Breast epithelium (tissue), 4 donors: Measurements from ENCODE around the gene MRPS23. TPM values are rescaled to one million over a fixed set of nuclear protein-coding genes. Genes with fewer than 3 reads are reported as not detected.

Source experiments
- DNase-seq, 2 donors: peaks; one replicate each; pipeline ENCODE4 v3.0.0-alpha.2; 2019; ENCODE audit warnings: low spot score in 2 of 2
- H3K27ac ChIP-seq, 2 donors: fragments of 200-600 bp; sonication (generic) in 1 of 2; one replicate each; pipeline ENCODE4 v1.5.1; 2016 to 2019; ENCODE audit warnings: mild to moderate bottlenecking in 1 of 2
- H3K27me3 ChIP-seq, 2 donors: fragments of 200-600 bp; sonication (generic) in 1 of 2; one replicate each; pipeline versions ENCODE4 v1.5.1 to v1.6.0; 2017 to 2019; ENCODE audit warnings: control low read depth in 1 of 2, mild to moderate bottlenecking in 1 of 2
- H3K36me3 ChIP-seq: fragments of 200-600 bp; one replicate; pipeline ENCODE4 v1.5.1; 2019
- H3K4me1 ChIP-seq, 2 donors: fragments of 200-600 bp; sonication (generic); one replicate each; pipeline ENCODE4 v1.5.1; 2016 to 2019; ENCODE audit warnings: control low read depth in 1 of 2
- H3K4me3 ChIP-seq, 3 donors: fragments of 200-600 bp; sonication (generic); 1 replicate in 2 of 3; 2 replicates in 1 of 3; pipeline ENCODE4 v1.5.1; 2016 to 2019; ENCODE audit warnings: mild to moderate bottlenecking in 3 of 3, moderate library complexity in 2 of 3
- H3K9me3 ChIP-seq, 2 donors: fragments of 200-600 bp; sonication (generic) in 1 of 2; one replicate each; pipeline ENCODE4 v1.5.1; 2016 to 2019; ENCODE audit warnings: control low read depth in 1 of 2
- CTCF ChIP-seq, 3 donors: fragments of 450-650 bp; IDR thresholded peaks; one replicate each; pipeline ENCODE4 v1.5.1; 2016 to 2017; ENCODE audit warnings: antibody characterized with exemption in 3 of 3, mild to moderate bottlenecking in 3 of 3, moderate library complexity in 3 of 3
- POLR2A ChIP-seq: fragments of 450-650 bp; IDR thresholded peaks from one replicate; pipeline ENCODE4 v1.6.1; 2016; ENCODE audit warnings: antibody characterized with exemption, mild to moderate bottlenecking, moderate library complexity
- POLR2AphosphoS5 ChIP-seq, 3 donors: sonication (generic); formaldehyde crosslinking; IDR thresholded peaks; one replicate each; pipeline ENCODE4 v1.6.1; 2017; ENCODE audit warnings: antibody characterized with exemption in 3 of 3
- intact Hi-C: fragments of 100-400 bp; cut with DNase I; formaldehyde crosslinking; loops from one replicate; pipeline ENCODE4 v1.15.1; 2023; ENCODE audit warnings: low total_unique reads
- total RNA-seq, 3 donors: library from RNA; depleted of rRNA; stranded (reverse); fragments of >200 nt; gene quantifications; one replicate each; pipeline ENCODE4 v1.1.0, GENCODE V29; 2016

MRPS23 gene
- total RNA-seq, 3 donors from 2014 or later: 7.5 to 10.7 (median 8.2) TPM

- Histone ChIP-seq H3K4me3 (no peak overlapping the region), H3K27ac (no peak overlapping the region), H3K27me3 (no peaks in the 10 kb centered on the region), H3K9me3 (no peaks in the 10 kb centered on the region), H3K36me3 (no peaks in the 10 kb centered on the region), H3K4me1 (peaks cover 28 to 30% of the 10 kb centered on the region in 2 donors)
- intact Hi-C loops: no loop called here
- DNase-seq: no peak
- TF ChIP-seq CTCF (IDR thresholded peaks at IDR 0.05) (no peak), POLR2AphosphoS5 (IDR thresholded peaks at IDR 0.05) (no peak), POLR2A (no peak)
Observed at GRCh38 chr17:57871155-57871554, 21.3 kb upstream of the MRPS23 start.

DNA sequence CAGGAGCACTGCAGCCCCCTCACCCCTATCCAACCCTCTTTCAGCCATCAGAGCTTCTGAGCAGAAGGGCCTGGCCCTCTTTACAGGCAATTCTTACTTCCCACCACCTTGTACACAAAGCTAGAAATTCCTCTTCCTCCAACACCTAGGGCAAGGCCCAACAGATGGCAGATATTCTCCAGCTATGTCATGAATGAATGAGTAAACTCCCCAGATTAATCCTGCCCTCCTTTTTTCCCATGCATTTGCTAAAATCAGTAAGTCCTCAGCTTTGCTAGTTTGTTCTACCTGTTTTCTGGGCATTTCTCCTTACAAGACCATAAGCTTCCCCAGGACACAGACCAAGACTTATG, 20.4 kb upstream of the MRPS23 start:
- Histone ChIP-seq H3K4me3 (no peak overlapping the region), H3K36me3 (no peaks in the 10 kb centered on the region), H3K27me3 (no peaks in the 10 kb centered on the region), H3K27ac (no peak overlapping the region), H3K9me3 (no peaks in the 10 kb centered on the region), H3K4me1 (peaks cover 21 to 24% of the 10 kb centered on the region in 2 donors)
- no peak for DNase-seq
- TF ChIP-seq POLR2AphosphoS5 (IDR thresholded peaks at IDR 0.05) (no peak), CTCF (IDR thresholded peaks at IDR 0.05) (no peak), POLR2A (no peak)
- intact Hi-C loops: no loop called here

GRCh38 chr17:57869617-57870282, 19.9 kb upstream of the MRPS23 start:
- no peak overlapping the region for H3K4me3 ChIP-seq
- H3K9me3 ChIP-seq: no peaks in the 10 kb centered on the region
- intact Hi-C loops: no loop called here
- no peaks in the 10 kb centered on the region for H3K27me3 ChIP-seq
- H3K36me3 ChIP-seq: no peaks in the 10 kb centered on the region
- TF ChIP-seq POLR2A (no peak), POLR2AphosphoS5 (IDR thresholded peaks at IDR 0.05) (no peak), CTCF (IDR thresholded peaks at IDR 0.05) (no peak)
- no peak for DNase-seq
- H3K27ac ChIP-seq: peak overlapping the region in 1 of 2 donors; percentile 90
- peaks cover 16 to 18% of the 10 kb centered on the region in 2 donors for H3K4me1 ChIP-seq

GRCh38 chr17:57868910-57869616, 19.2 kb upstream of the MRPS23 start:
- no peak for DNase-seq
- H3K27me3 ChIP-seq: no peaks in the 10 kb centered on the region
- H3K36me3 ChIP-seq: no peaks in the 10 kb centered on the region
- H3K9me3 ChIP-seq: no peaks in the 10 kb centered on the region
- peak overlapping the region; percentile 69 to 90 for H3K27ac ChIP-seq
- H3K4me3 ChIP-seq: no peak overlapping the region
- intact Hi-C loops: no loop called here
- H3K4me1 ChIP-seq: peaks cover 9 to 12% of the 10 kb centered on the region in 2 donors
- TF ChIP-seq CTCF (IDR thresholded peaks at IDR 0.05) (no peak), POLR2AphosphoS5 (IDR thresholded peaks at IDR 0.05) (no peak), POLR2A (no peak)
